ENCODE measurements around the gene HSD17B1. TPM values are rescaled to one million over a fixed set of nuclear protein-coding genes. Genes with fewer than 3 reads are reported as not detected.

HSD17B1 gene
- polyA plus RNA-seq, 1 donor from 2014 or later, result 1.0 TPM

GRCh38 chr17:42571435-42572225 lies 18.9 kb downstream of the HSD17B1 start:
- Histone ChIP-seq H2AFZ (ENCODE audit: low read depth, low read length) (no peak overlapping the region), H3F3A (ENCODE audit: insufficient read depth, low read length, poor library complexity, severe bottlenecking) (no peaks in the 10 kb centered on the region), H3K4me2 (ENCODE audit: low read length) (no peak overlapping the region), H3K4me3 (ENCODE audit: low read length) (no peak overlapping the region), H3K9me3 (ENCODE audit: low read length) (no peaks in the 10 kb centered on the region), H3K79me2 (replicated peaks; ENCODE audit: insufficient read depth, low read length) (peaks cover 14% of the 10 kb centered on the region), H3K27me3 (ENCODE audit: insufficient read depth, low read depth, low read length) (no peaks in the 10 kb centered on the region), H3K27ac (ENCODE audit: low read length) (no peak overlapping the region), H3K36me3 (ENCODE audit: insufficient read depth, low read length) (peaks cover 7% of the 10 kb centered on the region), H4K20me1 (ENCODE audit: insufficient read depth) (no peaks in the 10 kb centered on the region), H3K9ac (ENCODE audit: low read length) (no peak overlapping the region), H3K9me2 (ENCODE audit: insufficient read depth, low read length) (no peaks in the 10 kb centered on the region)
- TF ChIP-seq REST (IDR thresholded peaks at IDR 0.05; ENCODE audit: borderline replicate concordance), result no peak

- Histone ChIP-seq H3K27ac (ENCODE audit: low read length) (no peak overlapping the region), H3K4me2 (ENCODE audit: low read length) (no peak overlapping the region), H3K9me3 (ENCODE audit: low read length) (no peaks in the 10 kb centered on the region), H3K27me3 (ENCODE audit: insufficient read depth, low read depth, low read length) (no peaks in the 10 kb centered on the region), H3K9me2 (ENCODE audit: insufficient read depth, low read length) (no peaks in the 10 kb centered on the region), H3K36me3 (ENCODE audit: insufficient read depth, low read length) (peaks cover 7% of the 10 kb centered on the region), H3K9ac (ENCODE audit: low read length) (no peak overlapping the region), H4K20me1 (ENCODE audit: insufficient read depth) (no peaks in the 10 kb centered on the region), H3K79me2 (replicated peaks; ENCODE audit: insufficient read depth, low read length) (peaks cover 12% of the 10 kb centered on the region), H3F3A (ENCODE audit: insufficient read depth, low read length, poor library complexity, severe bottlenecking) (no peaks in the 10 kb centered on the region), H3K4me3 (ENCODE audit: low read length) (no peak overlapping the region), H2AFZ (ENCODE audit: low read depth, low read length) (no peak overlapping the region)
- TF ChIP-seq TAF1 (IDR thresholded peaks at IDR 0.05; ENCODE audit: low read depth) (no peak), RAD21 (conservative IDR thresholded peaks at IDR 0.05) (no peak), MXI1 (conservative IDR thresholded peaks at IDR 0.05; ENCODE audit: poor library complexity, severe bottlenecking) (no peak), CTCF (IDR thresholded peaks at IDR 0.05; ENCODE audit: poor library complexity, severe bottlenecking) (no peak), SMC3 (conservative IDR thresholded peaks at IDR 0.05; ENCODE audit: poor library complexity) (no peak)
Observed at GRCh38 chr17:42573095-42573494, 20.4 kb downstream of the HSD17B1 start.

- Histone ChIP-seq H3F3A (ENCODE audit: insufficient read depth, low read length, poor library complexity, severe bottlenecking) (no peaks in the 10 kb centered on the region), H3K79me2 (replicated peaks; ENCODE audit: insufficient read depth, low read length) (peaks cover 12% of the 10 kb centered on the region), H3K4me2 (ENCODE audit: low read length) (no peak overlapping the region), H3K4me3 (ENCODE audit: low read length) (no peak overlapping the region), H4K20me1 (ENCODE audit: insufficient read depth) (no peaks in the 10 kb centered on the region), H3K9ac (ENCODE audit: low read length) (no peak overlapping the region), H3K27me3 (ENCODE audit: insufficient read depth, low read depth, low read length) (no peaks in the 10 kb centered on the region), H3K36me3 (ENCODE audit: insufficient read depth, low read length) (peaks cover 7% of the 10 kb centered on the region), H3K9me3 (ENCODE audit: low read length) (no peaks in the 10 kb centered on the region), H3K27ac (ENCODE audit: low read length) (no peak overlapping the region), H3K9me2 (ENCODE audit: insufficient read depth, low read length) (no peaks in the 10 kb centered on the region), H2AFZ (ENCODE audit: low read depth, low read length) (no peak overlapping the region)
- TF ChIP-seq MXI1 (conservative IDR thresholded peaks at IDR 0.05; ENCODE audit: poor library complexity, severe bottlenecking), result no peak
- no peak for TF ChIP-seq CTCF (IDR thresholded peaks at IDR 0.05; ENCODE audit: poor library complexity, severe bottlenecking)
- TF ChIP-seq TAF1 (IDR thresholded peaks at IDR 0.05; ENCODE audit: low read depth), result no peak
- no peak for TF ChIP-seq RAD21 (conservative IDR thresholded peaks at IDR 0.05)
- TF ChIP-seq SMC3 (conservative IDR thresholded peaks at IDR 0.05; ENCODE audit: poor library complexity), result no peak
- no peak for TF ChIP-seq POLR2AphosphoS5 (IDR thresholded peaks at IDR 0.05)
- TF ChIP-seq REST (IDR thresholded peaks at IDR 0.05; ENCODE audit: borderline replicate concordance), result no peak
- TF ChIP-seq EP300 (conservative IDR thresholded peaks at IDR 0.05; ENCODE audit: poor library complexity, severe bottlenecking), result no peak
- no peak for TF ChIP-seq EZH2 (IDR thresholded peaks at IDR 0.05; ENCODE audit: borderline replicate concordance, insufficient read depth, low read length, poor library complexity, severe bottlenecking)
Observed at GRCh38 chr17:42574463-42574862, 21.7 kb downstream of the HSD17B1 start.

All from neural cell (in vitro differentiated cells).